GM12878 (cell line): Measurements from ENCODE around the gene RAB40B. TPM values are rescaled to one million over a fixed set of nuclear protein-coding genes. Genes with fewer than 3 reads are reported as not detected.

ENCODE experiments used
- ATAC-seq: fragments of 200-7000 bp; cut with Tn5 transposase; 3 replicates; pipeline ENCODE4 v1.9.1; 2020; ENCODE audit warnings: mild to moderate bottlenecking, moderate library complexity
- BruUV-seq: library from RNA; stranded (reverse); fragments of 400-500 nt; replicated peaks from 2 replicates; lab custom pipeline; 2021; lab: Mats Ljungman, UMichigan
- CTCF ChIA-PET: fragments of 300-600 bp; sonication (Branson Sonifier 250); formaldehyde crosslinking; extraction: SDS; loops from one replicate; lab custom pipeline; 2021; ENCODE audit warnings: inconsistent platforms; lab: Yijun Ruan, JAX
- POLR2A ChIA-PET: fragments of 350-600 bp; formaldehyde crosslinking; extraction: SDS; loops from one replicate; lab custom pipeline; 2021; ENCODE audit warnings: inconsistent platforms; lab: Charles Lee
- RAD21 ChIA-PET: fragments of 300-600 bp; sonication (Branson Sonifier 250); formaldehyde crosslinking; loops from one replicate; lab custom pipeline; 2023; ENCODE audit warnings: antibody characterized with exemption; ENCODE audit not compliant: unreplicated experiment; lab: Charles Lee
- SMC1A ChIA-PET: fragments of 300-600 bp; sonication (Branson Sonifier 250); formaldehyde crosslinking; loops from one replicate; lab custom pipeline; 2023; ENCODE audit not compliant: unreplicated experiment, uncharacterized antibody; lab: Charles Lee
- DNase-seq: peaks from one replicate; pipeline ENCODE4 v3.0.0-alpha.2; 2011; ENCODE audit warnings: low read depth, low spot score
- FAIRE-seq: peaks from 3 replicates; lab custom pipeline; 2011; peaks lifted over from hg19 to GRCh38; lab: Jason Lieb, UNC
- H2AFZ ChIP-seq: 2 replicates; pipeline ENCODE4 v1.6.0; 2011; ENCODE audit warnings: low read depth, low read length, control low read depth; ENCODE audit not compliant: control insufficient read depth
- H3K27ac ChIP-seq: 2 replicates; pipeline ENCODE4 v1.5.1; 2011; ENCODE audit warnings: control low read depth; ENCODE audit not compliant: control insufficient read depth, insufficient read depth
- H3K27me3 ChIP-seq, 2 experiments: replicated peaks in 1 of 2; 2 replicates each; pipeline versions ENCODE4 v1.6.0 to v1.6.1; 2011; ENCODE audit warnings: low read length in 1 of 2; ENCODE audit not compliant: control insufficient read depth in 2 of 2, insufficient read depth in 2 of 2
- H3K36me3 ChIP-seq, 2 experiments: 2 replicates each; pipeline ENCODE4 v1.5.1; 2011; ENCODE audit warnings: low read length in 1 of 2; ENCODE audit not compliant: control insufficient read depth in 2 of 2, insufficient read depth in 2 of 2
- H3K4me1 ChIP-seq: 2 replicates; pipeline ENCODE4 v1.6.1; 2011; ENCODE audit warnings: mild to moderate bottlenecking, low read length, moderate library complexity, mixed read lengths; ENCODE audit not compliant: control insufficient read depth, insufficient read depth
- H3K4me2 ChIP-seq: 2 replicates; pipeline ENCODE4 v1.6.0; 2011; ENCODE audit warnings: control low read depth; ENCODE audit not compliant: control insufficient read depth, insufficient read depth
- H3K4me3 ChIP-seq: fragments of 200-600 bp; sonication (generic); 2 replicates; pipeline ENCODE4 v1.5.1; 2016
- H3K79me2 ChIP-seq: 2 replicates; pipeline ENCODE4 v1.6.0; 2011; ENCODE audit warnings: low read length; ENCODE audit not compliant: control insufficient read depth, insufficient read depth
- H3K9ac ChIP-seq: 2 replicates; pipeline ENCODE4 v1.8.0; 2011; ENCODE audit warnings: low read length, control low read depth, mixed read lengths; ENCODE audit not compliant: control insufficient read depth, insufficient read depth
- H3K9me3 ChIP-seq: replicated peaks from 3 replicates; pipeline ENCODE4 v1.5.1; 2011; ENCODE audit warnings: mild to moderate bottlenecking, low read length; ENCODE audit not compliant: control insufficient read depth, insufficient read depth
- H4K20me1 ChIP-seq: 2 replicates; pipeline ENCODE4 v1.6.0; 2011; ENCODE audit not compliant: control insufficient read depth, insufficient read depth
- EP300 ChIP-seq, 2 experiments: fragments of 150-350 bp in 1 of 2; IDR thresholded peaks; 2 replicates each; pipeline ENCODE4 v1.6.1; 2011 to 2012; ENCODE audit warnings: low read depth in 2 of 2, low read length in 2 of 2, borderline replicate concordance in 1 of 2, improper control_type of control experiment in 1 of 2, inconsistent platforms in 1 of 2; ENCODE audit not compliant: control insufficient read depth in 1 of 2
- TBL1XR1 ChIP-seq: IDR thresholded peaks from 2 replicates; pipeline ENCODE4 v1.6.1; 2012; ENCODE audit warnings: low read depth, low read length, improper control_type of control experiment
- WGBS: methylation state at CpG from one replicate; pipeline ENCODE4 v1.1.6; 2016; ENCODE audit warnings: low lambda C conversion rate; ENCODE audit not compliant: insufficient replicate concordance, insufficient coverage; ENCODE audit errors: missing lambda C conversion rate; 5-methylcytosine and 5-hydroxymethylcytosine counted together
- in situ Hi-C: fragments of 300-500 bp; cut with MboI; formaldehyde crosslinking; loops from 9 replicates; pipeline ENCODE4 v1.14.3; 2018; ENCODE audit warnings: mixed read lengths
- intact Hi-C: fragments of 100-400 bp; cut with micrococcal nuclease; formaldehyde crosslinking; loops from one replicate; pipeline ENCODE4 v1.14.2; 2022; ENCODE audit not compliant: unreplicated experiment
- polyA plus RNA-seq, 11 experiments: library from polyadenylated mRNA; depleted of rRNA in 4 of 11; unstranded in 6 of 11; stranded (reverse) in 5 of 11; fragments of >200 nt; fragmentation: Nextera tagmentation in 4 of 11; fragmentation: Illumina TruSeq in 1 of 11; extraction: Ambion mirVana in 4 of 11; extraction: Trizol in 1 of 11; gene quantifications; 1 replicate in 1 of 11; 2 replicates in 10 of 11; pipeline versions ENCODE4 v1.2.1 to v1.2.3, GENCODE V29; 2011 to 2016; ENCODE audit warnings: inconsistent platforms in 2 of 11, missing spikeins in 2 of 11, low read depth in 1 of 11
- total RNA-seq, 4 experiments: library from RNA; depleted of rRNA in 3 of 4; stranded (reverse); fragments of >200 nt in 3 of 4; fragmentation: Illumina TruSeq in 1 of 4; extraction: Trizol in 1 of 4; gene quantifications; 2 replicates each; pipeline versions ENCODE4 v1.2.1 to v1.2.3, GENCODE V29; 2013 to 2021
- TF ChIP-seq, protein P1 (sequence below): fragments of 450-650 bp; IDR thresholded peaks from 2 replicates; pipeline ENCODE4 v1.6.1; 2017; ENCODE audit warnings: borderline replicate concordance

Gene RAB40B
- total and polyA plus RNA-seq, 10 of the 15 experiments (the other 5 are each of a cell fraction or from before 2014, with no cell fraction given): 0.06 to 2.8 (median 1.4) TPM

- 95% methylated on average over 18 of the region's 18 CpGs for WGBS
- H4K20me1 ChIP-seq: no peaks in the 10 kb centered on the region
- BruUV-seq: no TSS peak
- TF ChIP-seq EP300 (IDR thresholded peaks at IDR 0.05; ENCODE audit: borderline replicate concordance in 1 of 2, control insufficient read depth in 1 of 2, low read depth in 2 of 2, low read length in 2 of 2) (no peak), TBL1XR1 (no peak)
- TF ChIP-seq, protein P1, sequence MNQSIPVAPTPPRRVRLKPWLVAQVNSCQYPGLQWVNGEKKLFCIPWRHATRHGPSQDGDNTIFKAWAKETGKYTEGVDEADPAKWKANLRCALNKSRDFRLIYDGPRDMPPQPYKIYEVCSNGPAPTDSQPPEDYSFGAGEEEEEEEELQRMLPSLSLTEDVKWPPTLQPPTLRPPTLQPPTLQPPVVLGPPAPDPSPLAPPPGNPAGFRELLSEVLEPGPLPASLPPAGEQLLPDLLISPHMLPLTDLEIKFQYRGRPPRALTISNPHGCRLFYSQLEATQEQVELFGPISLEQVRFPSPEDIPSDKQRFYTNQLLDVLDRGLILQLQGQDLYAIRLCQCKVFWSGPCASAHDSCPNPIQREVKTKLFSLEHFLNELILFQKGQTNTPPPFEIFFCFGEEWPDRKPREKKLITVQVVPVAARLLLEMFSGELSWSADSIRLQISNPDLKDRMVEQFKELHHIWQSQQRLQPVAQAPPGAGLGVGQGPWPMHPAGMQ: no peak
- FAIRE-seq (no peak), DNase-seq (no peak), ATAC-seq (no peak)
- H2AFZ ChIP-seq: no peak overlapping the region
- no peaks in the 10 kb centered on the region for H3K27me3 ChIP-seq
- H3K9ac ChIP-seq: no peak overlapping the region
- H3K4me3 ChIP-seq: no peak overlapping the region
- H3K27ac ChIP-seq: no peak overlapping the region
- intact Hi-C loops: no loop called here
- H3K4me1 ChIP-seq: peaks cover 6% of the 10 kb centered on the region
- ChIA-PET RAD21 (no interaction called here), CTCF (no interaction called here), POLR2A (interaction anchor here (0.6 kb wide), 1 partner anchor 82 kb away, joined by 3 read pairs; no protein-coding TSS in a partner anchor), SMC1A (no interaction called here)
- H3K9me3 ChIP-seq: no peaks in the 10 kb centered on the region
- no peak overlapping the region for H3K4me2 ChIP-seq
- in situ Hi-C loops: no loop called here
- peaks cover 0 to 3% of the 10 kb centered on the region in 2 experiments; a peak in 3 of 4 replicates for H3K36me3 ChIP-seq
- peaks cover 15% of the 10 kb centered on the region for H3K79me2 ChIP-seq
Observed at GRCh38 chr17:82718986-82719685, 20.6 kb upstream of the RAB40B start.
